Measurements from ENCODE around the gene COLGALT1. TPM values are rescaled to one million over a fixed set of nuclear protein-coding genes. Genes with fewer than 3 reads are reported as not detected.

The COLGALT1 gene
- total and polyA plus RNA-seq, 9 of the 15 experiments (the other 6 are each of a cell fraction or from before 2014, with no cell fraction given) = 4.9 to 119 (median 82.6) TPM

DNA sequence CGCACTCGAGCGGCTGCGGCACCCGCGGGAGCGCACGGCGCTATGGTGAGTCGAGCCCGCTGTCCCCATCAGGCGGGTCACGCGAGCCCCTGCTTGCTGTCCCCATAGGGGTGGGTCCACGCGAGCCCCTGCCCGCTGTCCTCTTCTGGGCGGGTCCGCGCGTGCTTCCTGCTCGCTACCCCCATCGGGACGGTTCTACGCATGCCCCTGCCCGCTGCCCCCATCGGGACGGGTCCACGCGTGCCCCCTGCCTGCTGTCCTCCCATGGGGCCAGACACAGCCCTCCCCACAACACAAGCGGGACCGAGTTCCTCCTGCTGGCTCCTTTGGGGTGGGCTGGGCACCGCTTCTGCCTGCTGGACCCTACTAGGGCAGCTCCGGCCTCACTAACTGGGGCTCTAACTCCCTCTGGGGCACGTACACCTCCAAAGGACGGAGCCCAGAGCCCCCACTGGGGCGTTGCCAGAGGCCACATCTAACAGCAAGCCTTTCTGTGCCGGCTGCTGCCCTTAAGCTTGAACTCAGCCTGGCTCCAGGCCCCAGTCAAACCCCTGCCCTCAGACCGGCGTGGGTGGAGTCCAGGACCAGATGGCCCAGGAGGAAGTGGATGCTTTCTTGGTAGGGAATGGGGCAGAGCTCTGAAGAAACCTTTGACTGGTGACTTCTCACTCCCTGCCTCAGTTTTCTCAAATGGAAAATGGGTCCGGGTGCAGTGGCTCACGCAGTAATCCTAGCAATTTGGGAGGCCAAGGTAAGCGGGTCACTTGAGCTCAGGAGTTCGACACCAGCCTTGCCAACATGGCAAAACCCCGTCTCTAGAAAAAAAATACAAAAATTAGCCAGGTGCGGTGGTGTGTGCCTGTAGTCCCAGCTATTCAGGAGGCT is 722 bp downstream of the COLGALT1 start (continued):
- no peak for TF ChIP-seq MCM2 (IDR thresholded peaks at IDR 0.05; ENCODE audit: low read depth)
- TF ChIP-seq IRF2 (CRISPR knock-in tag; IDR thresholded peaks at IDR 0.05) = no peak
- no peak for TF ChIP-seq ELF2 (CRISPR knock-in tag; IDR thresholded peaks at IDR 0.05)
- TF ChIP-seq RFX7 (CRISPR knock-in tag; IDR thresholded peaks at IDR 0.05) = no peak
- TF ChIP-seq, protein P1, sequence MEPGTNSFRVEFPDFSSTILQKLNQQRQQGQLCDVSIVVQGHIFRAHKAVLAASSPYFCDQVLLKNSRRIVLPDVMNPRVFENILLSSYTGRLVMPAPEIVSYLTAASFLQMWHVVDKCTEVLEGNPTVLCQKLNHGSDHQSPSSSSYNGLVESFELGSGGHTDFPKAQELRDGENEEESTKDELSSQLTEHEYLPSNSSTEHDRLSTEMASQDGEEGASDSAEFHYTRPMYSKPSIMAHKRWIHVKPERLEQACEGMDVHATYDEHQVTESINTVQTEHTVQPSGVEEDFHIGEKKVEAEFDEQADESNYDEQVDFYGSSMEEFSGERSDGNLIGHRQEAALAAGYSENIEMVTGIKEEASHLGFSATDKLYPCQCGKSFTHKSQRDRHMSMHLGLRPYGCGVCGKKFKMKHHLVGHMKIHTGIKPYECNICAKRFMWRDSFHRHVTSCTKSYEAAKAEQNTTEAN (CRISPR knock-in tag; IDR thresholded peaks at IDR 0.05) = no peak; the same call in 1 of the 2 replicates
- no peak for TF ChIP-seq PTTG1 (tag; IDR thresholded peaks at IDR 0.05; ENCODE audit: low read depth)
- TF ChIP-seq ETV6 (IDR thresholded peaks at IDR 0.05; ENCODE audit: borderline replicate concordance in 1 of 2, low read depth in 2 of 2, low read length in 1 of 2) = no peak
- TF ChIP-seq ETV6 (CRISPR knock-in tag; IDR thresholded peaks at IDR 0.05; ENCODE audit: borderline replicate concordance) = 0 out of 2 replicates have a peak, but pooled peaks have one; percentile 35
- no peak for TF ChIP-seq KLF16 (IDR thresholded peaks at IDR 0.05)
- TF ChIP-seq, protein P2, sequence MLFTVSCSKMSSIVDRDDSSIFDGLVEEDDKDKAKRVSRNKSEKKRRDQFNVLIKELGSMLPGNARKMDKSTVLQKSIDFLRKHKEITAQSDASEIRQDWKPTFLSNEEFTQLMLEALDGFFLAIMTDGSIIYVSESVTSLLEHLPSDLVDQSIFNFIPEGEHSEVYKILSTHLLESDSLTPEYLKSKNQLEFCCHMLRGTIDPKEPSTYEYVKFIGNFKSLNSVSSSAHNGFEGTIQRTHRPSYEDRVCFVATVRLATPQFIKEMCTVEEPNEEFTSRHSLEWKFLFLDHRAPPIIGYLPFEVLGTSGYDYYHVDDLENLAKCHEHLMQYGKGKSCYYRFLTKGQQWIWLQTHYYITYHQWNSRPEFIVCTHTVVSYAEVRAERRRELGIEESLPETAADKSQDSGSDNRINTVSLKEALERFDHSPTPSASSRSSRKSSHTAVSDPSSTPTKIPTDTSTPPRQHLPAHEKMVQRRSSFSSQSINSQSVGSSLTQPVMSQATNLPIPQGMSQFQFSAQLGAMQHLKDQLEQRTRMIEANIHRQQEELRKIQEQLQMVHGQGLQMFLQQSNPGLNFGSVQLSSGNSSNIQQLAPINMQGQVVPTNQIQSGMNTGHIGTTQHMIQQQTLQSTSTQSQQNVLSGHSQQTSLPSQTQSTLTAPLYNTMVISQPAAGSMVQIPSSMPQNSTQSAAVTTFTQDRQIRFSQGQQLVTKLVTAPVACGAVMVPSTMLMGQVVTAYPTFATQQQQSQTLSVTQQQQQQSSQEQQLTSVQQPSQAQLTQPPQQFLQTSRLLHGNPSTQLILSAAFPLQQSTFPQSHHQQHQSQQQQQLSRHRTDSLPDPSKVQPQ (CRISPR knock-in tag; IDR thresholded peaks at IDR 0.05; ENCODE audit: borderline replicate concordance) = no peak
- peak in 1 of 2 experiments; percentile 85; a peak in 2 of 4 replicates for TF ChIP-seq HDAC1 (IDR thresholded peaks at IDR 0.05)
- no peak for TF ChIP-seq CHAMP1 (IDR thresholded peaks at IDR 0.05)
- TF ChIP-seq ZNF197 (CRISPR knock-in tag; IDR thresholded peaks at IDR 0.05; ENCODE audit: low read depth) = no peak
- no peak for TF ChIP-seq CEBPZ (IDR thresholded peaks at IDR 0.05; ENCODE audit: borderline replicate concordance, low read depth, low read length)
- TF ChIP-seq MED1 (CRISPR knock-in tag; IDR thresholded peaks at IDR 0.05; ENCODE audit: borderline replicate concordance) = no peak
- no peak for TF ChIP-seq PPARD (CRISPR knock-in tag; IDR thresholded peaks at IDR 0.05)

Measured in K562 (cell line).